Stimulated activated CD4-positive, alpha-beta T cell treated with anti-CD3 and anti-CD28 coated beads, Interleukin-1b, Interleukin-23, amount 100 ng/mL, for 48 hours (primary cell): ENCODE results near the gene PMEPA1.
"Not testable (repeated sequence)": the region's sequence is repeated elsewhere in the genome, so short reads cannot be mapped to it uniquely, and the experiment has no call there.

Experiments used
- DNase-seq: peaks from one replicate; pipeline ENCODE4 v3.0.0-alpha.2; 2020

PMEPA1 gene

GRCh38 chr20:57648878-57649616 lies 60.8 kb downstream of the PMEPA1 start:
- DNase-seq: no peak

GRCh38 chr20:57647933-57648785 lies 61.7 kb downstream of the PMEPA1 start:
- DNase-seq: no peak

GRCh38 chr20:57647006-57647932 lies 62.5 kb downstream of the PMEPA1 start:
- DNase-seq: no peak

- DNase-seq: no peak
Observed at GRCh38 chr20:57638895-57639236, 70.9 kb downstream of the PMEPA1 start.

GRCh38 chr20:57638173-57638894 lies 71.5 kb downstream of the PMEPA1 start:
- DNase-seq: no peak

- no peak for DNase-seq
Observed at GRCh38 chr20:57633945-57634491, 75.8 kb downstream of the PMEPA1 start.

- DNase-seq: no peak
Observed at GRCh38 chr20:57632286-57632685, 77.5 kb downstream of the PMEPA1 start.

- DNase-seq: peak; percentile 68
Observed at GRCh38 chr20:57630061-57630460, 79.8 kb downstream of the PMEPA1 start.

GRCh38 chr20:57629491-57629901 lies 80.3 kb downstream of the PMEPA1 start:
- peak; percentile 61 for DNase-seq

GRCh38 chr20:57628962-57629308 lies 80.9 kb downstream of the PMEPA1 start:
- not testable (repeated sequence) for DNase-seq

- peak; percentile 35 for DNase-seq
Observed at GRCh38 chr20:57628047-57628961, 81.5 kb downstream of the PMEPA1 start.

GRCh38 chr20:57627339-57627738 lies 82.5 kb downstream of the PMEPA1 start:
- no peak for DNase-seq

GRCh38 chr20:57625978-57626377 lies 83.8 kb downstream of the PMEPA1 start:
- DNase-seq: no peak

GRCh38 chr20:57625181-57625958 lies 84.4 kb downstream of the PMEPA1 start:
- no peak for DNase-seq

- no peak for DNase-seq
Observed at GRCh38 chr20:57624124-57624523, 85.7 kb downstream of the PMEPA1 start.

GRCh38 chr20:57622579-57623381 lies 87.0 kb downstream of the PMEPA1 start:
- peak; percentile 69 for DNase-seq

GRCh38 chr20:57622201-57622570 lies 87.6 kb downstream of the PMEPA1 start:
- DNase-seq: no peak

- no peak for DNase-seq
Observed at GRCh38 chr20:57621421-57622200, 88.2 kb downstream of the PMEPA1 start.

- no peak for DNase-seq
Observed at GRCh38 chr20:57620999-57621398, 88.8 kb downstream of the PMEPA1 start.
